Measurements from ENCODE around the gene PCDHA1. TPM values are rescaled to one million over a fixed set of nuclear protein-coding genes. Genes with fewer than 3 reads are reported as not detected.
A peak's percentile ranks its signal among the peaks of the same experiment; 100 is the strongest.

The PCDHA1 gene
- not detected in 2 replicates for total RNA-seq (2016; rRNA removed; fragmentation: Illumina TruSeq; extraction: Trizol)
- total RNA-seq (2016; cell fraction: cytosol; rRNA removed; fragmentation: Illumina TruSeq; extraction: Trizol; ENCODE audit: low read depth) = not detected in 2 replicates
- not detected in 2 replicates for total RNA-seq (2016; cell fraction: insoluble cytoplasmic fraction; rRNA removed; fragmentation: Illumina TruSeq; extraction: Trizol)
- total RNA-seq (2016; cell fraction: membrane; rRNA removed; fragmentation: Illumina TruSeq; extraction: Trizol) = not detected in 2 replicates
- not detected in 2 replicates for total RNA-seq (2016; cell fraction: nucleus; rRNA removed; fragmentation: Illumina TruSeq; extraction: Trizol)
- polyA plus RNA-seq (2011; rRNA removed) = not detected in 2 replicates
- polyA plus RNA-seq (2011; cell fraction: cytosol; rRNA removed) = 0.01 TPM in 1 of 2 replicates, not detected in the other
- polyA plus RNA-seq (2011; cell fraction: nucleus; rRNA removed) = 0.05 TPM in 1 of 2 replicates, not detected in the other
- not detected in 2 replicates for polyA plus RNA-seq (2012)
- polyA plus RNA-seq (2016; cell fraction: cytosol; fragmentation: Illumina TruSeq; extraction: Trizol; ENCODE audit: low read depth) = not detected in 2 replicates
- polyA plus RNA-seq (2016; cell fraction: insoluble cytoplasmic fraction; fragmentation: Illumina TruSeq; extraction: Trizol; ENCODE audit: low read depth) = not detected in 2 replicates
- polyA plus RNA-seq (2016; cell fraction: membrane; fragmentation: Illumina TruSeq; extraction: Trizol; ENCODE audit: low read depth) = not detected in 2 replicates
- not detected in 2 replicates for polyA plus RNA-seq (2016; cell fraction: nucleus; fragmentation: Illumina TruSeq; extraction: Trizol; ENCODE audit: insufficient read depth, low read depth)
- polyA minus RNA-seq (2011; rRNA and poly(A)+ RNA removed; ENCODE audit: low replicate concordance) = not detected in 2 replicates
- not detected in 2 replicates for polyA minus RNA-seq (2011; cell fraction: cytosol; rRNA and poly(A)+ RNA removed)
- polyA minus RNA-seq (2011; cell fraction: nucleus; rRNA and poly(A)+ RNA removed) = not detected in 2 replicates
- Bru-seq, nascent RNA = not detected
- BruChase-seq, experiment 1, labeled RNA remaining after a 6-hour chase = not detected
- BruChase-seq, experiment 2, labeled RNA remaining after a 2-hour chase = not detected
- long read RNA-seq, experiment 1 = 0 reads
- long read RNA-seq, experiment 2 = 0 reads

- TF ChIP-seq PAF1 (CRISPR knock-in tag; IDR thresholded peaks at IDR 0.05) (no peak), STAG1 (CRISPR knock-in tag; IDR thresholded peaks at IDR 0.05) (0 out of 2 replicates have a peak, but pooled peaks have one; percentile 6), CTCF (CRISPR knock-in tag; IDR thresholded peaks at IDR 0.05) (peak; percentile 37), ZNF879 (CRISPR knock-in tag; IDR thresholded peaks at IDR 0.05) (no peak)
- BruUV-seq (replicated peaks) = no TSS peak
- H3K4me1 ChIP-seq (ENCODE audit: insufficient read depth, low read length) = no peaks in the 10 kb centered on the region
- H3K4me2 ChIP-seq (ENCODE audit: low read depth, low read length) = no peak within 1 kb of the TSS
- no peak within 1 kb of the TSS for H3K27ac ChIP-seq (ENCODE audit: extremely low read length, insufficient read depth, low read length)
- intact Hi-C loops (cut with micrococcal nuclease; ENCODE audit: unreplicated experiment) (no loop called here), in situ Hi-C loops (cut with HindIII; ENCODE audit: extremely low pct_ligation_motif_present, low pct_unique_long_range_greater_than_20kb) (no loop called here)
- H3K79me2 ChIP-seq (ENCODE audit: insufficient read depth, low read length) = no peaks in the 10 kb centered on the region
- ATAC-seq = no peak
- H3K9ac ChIP-seq (ENCODE audit: insufficient read depth, low read depth, low read length) = no peak within 1 kb of the TSS
- CTCF ChIA-PET (ENCODE audit: low intra/inter-chr PET ratio, low total read pairs) = no interaction called here
- no peaks in the 10 kb centered on the region for H3K27me3 ChIP-seq (ENCODE audit: control insufficient read depth in 1 of 2, insufficient read depth in 2 of 2, low read length in 2 of 2)
- POLR2A ChIA-PET = no interaction called here
- WGBS (ENCODE audit: low lambda C conversion rate) = 58% methylated on average over 24 of the region's 29 CpGs
- no peaks in the 10 kb centered on the region for H4K20me1 ChIP-seq (ENCODE audit: insufficient read depth, low read length)
- peaks cover 56% of the 10 kb centered on the region for H3K9me3 ChIP-seq (ENCODE audit: low read length)
- H2AFZ ChIP-seq (ENCODE audit: low read length) = no peak within 1 kb of the TSS
- no peak for DNase-seq (ENCODE audit: low spot score)
- no peaks in the 10 kb centered on the region for H3K36me3 ChIP-seq (replicated peaks in 1 of 2; ENCODE audit: control insufficient read depth in 1 of 2, insufficient read depth in 2 of 2, low read length in 2 of 2)
- no peak within 1 kb of the TSS for H3K4me3 ChIP-seq (replicated peaks in 1 of 3; ENCODE audit: insufficient read depth in 1 of 3, low read depth in 2 of 3, low read length in 3 of 3)
- peak; percentile 8 for FAIRE-seq
Observed at GRCh38 chr5:140785905-140786686, at the start of gene PCDHA1. Gene PCDHA1 (plus strand): TSS chr5:140786140.
